GM19099 (cell line): Measurements from ENCODE around the gene HIRA.

Experiments
- POLR2A ChIP-seq: IDR thresholded peaks from 3 replicates; pipeline ENCODE4 v1.6.1; 2011; ENCODE audit warnings: low read depth; ENCODE audit not compliant: insufficient read length; ENCODE audit errors: extremely low read depth

Gene HIRA

DNA sequence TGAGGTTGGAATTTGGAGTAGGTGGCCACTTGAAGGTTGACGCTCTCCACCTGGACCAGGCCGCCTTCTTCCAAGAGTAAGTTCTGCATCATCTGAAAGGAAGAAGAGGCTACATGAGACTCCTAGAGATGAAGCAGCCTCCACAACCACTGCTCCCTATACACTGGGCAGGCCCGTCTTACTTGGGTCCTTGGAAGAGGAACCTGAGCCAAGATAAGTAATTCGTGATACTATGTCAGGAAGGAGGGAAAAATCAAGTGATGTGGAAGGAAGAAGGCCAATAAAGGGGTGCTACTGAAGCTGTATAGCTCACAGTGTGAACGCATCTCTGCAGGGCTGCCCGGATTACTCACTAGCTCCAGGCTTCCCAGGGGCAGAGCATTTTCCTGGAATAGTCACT, 36.4 kb upstream of the HIRA start:
- no peak for TF ChIP-seq POLR2A

DNA sequence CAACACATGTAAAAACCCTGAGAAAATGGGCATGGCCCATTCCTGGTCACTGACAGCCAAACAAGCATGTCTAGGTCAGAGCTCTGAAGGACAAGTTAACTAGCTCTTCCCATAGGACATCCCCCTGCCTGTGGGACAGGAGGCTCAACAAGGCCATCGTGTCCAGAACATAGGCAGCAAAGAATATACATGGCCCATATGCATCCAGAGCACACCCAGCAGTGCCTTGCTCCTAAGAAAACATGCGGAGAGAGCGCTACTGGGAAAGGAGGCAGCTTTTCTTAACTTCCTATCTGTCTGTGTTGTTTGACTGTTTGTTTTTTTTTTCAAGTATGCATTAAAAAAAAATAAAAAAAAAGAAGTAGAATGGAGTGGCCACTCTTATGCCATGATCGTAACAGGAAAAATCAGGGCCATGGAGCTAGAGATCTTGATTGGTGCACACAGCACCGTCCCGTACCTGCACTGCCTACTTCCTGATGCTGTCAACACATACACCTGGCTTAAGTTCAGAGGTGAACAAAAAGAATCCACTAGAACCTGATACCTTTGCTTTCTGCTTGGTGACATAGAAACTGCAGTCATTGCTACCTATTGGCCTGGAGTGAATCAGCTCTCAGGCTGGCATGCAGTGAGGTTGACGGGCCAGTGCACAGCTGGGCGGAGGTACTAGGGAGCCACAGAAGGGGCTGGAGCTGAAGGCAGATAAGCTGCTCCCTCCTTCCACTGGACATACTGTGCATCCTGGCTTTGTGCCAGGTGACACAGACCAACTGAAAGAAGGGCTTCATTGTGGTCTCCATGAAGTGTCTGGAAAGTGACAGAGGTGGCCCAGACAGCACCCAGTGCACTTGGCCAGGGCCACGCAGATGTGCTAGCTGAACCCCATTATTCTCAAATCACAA, 35.6 kb upstream of the HIRA start:
- no peak for TF ChIP-seq POLR2A

DNA sequence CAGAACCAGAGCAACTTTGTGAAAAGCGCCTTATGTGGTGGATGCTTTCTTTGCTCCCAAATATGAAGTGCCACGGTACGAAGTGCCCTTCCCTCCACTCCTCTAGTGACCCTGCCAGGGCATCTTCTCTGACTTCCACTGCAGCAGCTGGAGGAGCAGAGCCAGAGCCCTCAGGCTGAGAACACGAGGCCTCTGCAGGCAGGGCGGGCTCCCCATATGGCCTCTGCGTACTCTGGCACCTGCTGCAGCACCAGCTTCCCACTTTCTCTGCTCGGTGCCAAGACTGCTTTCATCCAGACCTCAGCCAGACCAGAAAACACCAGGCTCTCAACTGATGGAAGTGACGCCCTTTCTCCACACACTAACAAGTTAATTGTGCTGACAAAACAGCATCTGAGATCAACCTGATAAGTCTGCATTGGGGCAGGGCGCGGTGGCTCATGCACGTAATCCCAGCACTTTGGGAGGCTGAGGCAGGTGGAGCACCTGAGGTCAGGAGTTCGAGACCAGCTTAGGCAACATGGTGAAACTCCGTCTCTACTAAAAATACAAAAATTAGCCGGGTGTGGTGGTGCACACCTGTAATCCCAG, 34.7 kb upstream of the HIRA start:
- TF ChIP-seq POLR2A, result no peak

DNA sequence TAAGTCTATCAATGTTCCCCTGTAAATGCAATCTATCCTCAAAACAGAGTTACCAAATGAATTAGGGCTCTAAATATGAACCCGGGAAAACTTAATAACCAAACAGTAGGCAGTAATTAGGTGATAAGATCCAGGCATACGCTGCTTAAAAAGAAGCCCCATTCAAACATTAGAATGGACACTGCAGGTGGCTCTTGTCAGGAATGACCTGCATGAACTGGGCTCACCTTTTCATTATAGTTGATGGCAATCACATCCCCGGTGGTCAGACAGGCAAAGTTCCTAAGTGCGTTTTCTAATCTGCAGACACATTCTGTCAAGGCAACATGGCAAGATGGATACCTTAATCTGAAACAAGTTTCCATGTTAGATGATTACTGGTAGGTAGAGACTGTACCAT, 33.4 kb upstream of the HIRA start:
- TF ChIP-seq POLR2A, result no peak

DNA sequence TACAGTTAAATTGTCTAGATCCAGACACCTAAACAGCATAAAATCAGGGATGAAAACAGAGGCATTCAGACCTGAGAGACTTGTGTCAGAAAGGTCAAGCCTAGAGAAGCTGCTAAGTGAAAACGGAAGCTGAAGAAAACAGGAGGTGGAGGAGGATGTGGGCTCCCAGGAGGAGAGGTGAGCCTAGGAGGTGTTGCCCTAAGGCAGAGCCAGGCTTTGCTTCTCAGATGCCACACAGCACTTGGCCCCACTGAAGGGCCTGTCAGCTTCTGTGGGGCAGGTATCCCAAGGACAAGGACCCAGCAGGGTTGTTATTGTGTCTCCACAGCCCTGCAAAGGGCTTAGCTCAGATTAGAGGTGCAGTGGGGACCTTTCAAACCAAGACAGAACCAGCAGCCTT, 33.0 kb upstream of the HIRA start:
- TF ChIP-seq POLR2A, result no peak

DNA sequence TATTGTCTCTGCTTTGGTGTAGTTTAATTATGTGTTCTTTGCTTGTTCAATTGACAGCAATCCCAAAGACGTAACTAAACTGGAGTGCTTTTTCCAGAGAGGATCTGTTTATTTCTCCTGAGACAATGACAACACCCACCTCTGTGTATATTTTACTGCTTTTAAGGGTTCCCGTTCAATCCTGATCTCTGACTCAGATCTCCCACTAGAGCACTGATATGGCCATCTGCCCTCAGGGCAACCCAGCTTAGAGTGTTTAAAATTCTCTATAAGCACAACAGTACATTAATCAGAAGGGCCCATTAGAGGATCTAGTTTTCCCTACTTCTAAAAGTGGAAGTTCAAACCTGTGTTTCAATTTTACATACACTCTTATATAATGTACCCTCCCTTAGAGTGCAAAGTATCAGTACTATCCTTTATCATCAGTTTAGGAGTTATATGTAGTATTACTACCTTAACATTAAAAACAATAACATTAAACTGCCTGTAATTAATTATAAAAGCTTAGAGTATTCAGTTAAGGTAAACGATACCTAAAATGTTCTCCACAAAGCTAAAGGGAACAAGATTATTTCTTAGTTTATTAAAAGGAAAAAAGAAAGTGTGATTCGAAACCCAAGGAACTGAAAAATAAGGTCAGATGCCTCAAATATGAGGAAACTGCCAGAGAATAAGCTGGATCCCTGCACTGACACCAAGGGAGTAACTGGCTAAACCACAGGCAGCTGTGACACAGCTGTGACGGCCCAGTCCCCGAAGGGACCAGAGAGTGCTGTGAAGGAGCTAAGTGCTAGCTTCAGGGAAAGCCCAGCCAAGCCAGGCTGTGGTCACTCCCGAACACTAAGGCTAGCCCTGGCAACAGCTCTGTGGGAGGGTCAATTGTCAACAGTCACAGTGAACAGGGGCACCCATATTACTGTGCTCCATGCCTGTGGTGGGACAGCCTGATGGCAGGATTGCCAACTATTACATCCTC, 32.2 kb upstream of the HIRA start:
- TF ChIP-seq POLR2A, result no peak

DNA sequence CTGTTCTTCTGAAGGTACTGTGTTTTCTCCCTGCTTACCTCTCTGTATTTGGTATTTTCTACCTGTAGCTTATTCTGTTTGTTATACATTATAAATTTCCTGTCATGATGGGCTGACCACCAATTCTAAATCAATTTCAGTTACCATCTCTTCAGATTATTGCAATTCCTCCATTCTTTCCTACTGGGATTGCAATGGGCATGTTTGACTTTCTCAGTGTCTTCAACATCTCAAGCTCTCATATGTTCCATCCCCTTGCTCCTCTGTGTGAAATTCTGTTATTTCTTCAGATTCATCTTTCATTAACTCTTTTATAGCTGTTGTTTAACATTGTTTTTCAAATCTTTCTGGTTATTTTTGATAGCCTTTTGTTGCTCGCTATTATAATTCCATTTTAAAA, 31.5 kb upstream of the HIRA start:
- TF ChIP-seq POLR2A, result no peak

DNA sequence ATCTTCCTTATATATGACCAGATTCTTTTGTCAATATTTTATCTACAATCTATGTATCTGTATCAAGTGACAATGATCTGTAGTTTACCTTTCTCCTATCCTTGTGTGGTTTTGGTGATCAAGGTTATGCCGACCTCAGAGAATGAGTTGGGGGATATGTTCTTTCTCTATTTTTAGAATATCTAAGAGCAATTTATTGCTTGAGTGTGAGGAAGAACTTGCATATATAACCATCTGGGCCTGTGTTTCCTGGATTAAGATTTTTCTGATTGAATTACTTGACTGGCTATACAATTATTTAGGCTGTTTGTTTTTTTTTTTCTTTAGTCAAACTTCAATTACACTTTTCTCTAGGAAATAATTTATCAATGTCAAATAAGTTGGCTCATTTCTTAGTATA, 30.0 kb upstream of the HIRA start:
- no peak for TF ChIP-seq POLR2A

DNA sequence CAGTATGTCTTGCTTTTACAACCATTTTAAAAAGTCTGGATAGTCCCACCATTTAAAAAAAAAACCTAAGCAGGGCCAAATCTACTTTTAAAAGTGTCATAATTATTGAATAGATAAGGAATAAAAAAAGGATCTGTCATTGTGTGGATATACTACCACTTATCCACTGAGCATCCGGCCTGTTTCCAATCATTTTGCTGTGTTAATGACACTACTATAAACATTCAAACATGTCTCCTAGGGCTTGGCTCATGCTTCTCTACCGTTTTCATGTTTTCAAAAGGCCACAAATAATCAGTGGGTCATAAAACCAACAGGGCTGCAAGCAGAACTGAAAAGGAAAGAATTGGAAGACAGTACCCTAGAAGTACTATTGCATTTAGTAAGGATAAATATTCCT, 28.5 kb upstream of the HIRA start:
- no peak for TF ChIP-seq POLR2A

DNA sequence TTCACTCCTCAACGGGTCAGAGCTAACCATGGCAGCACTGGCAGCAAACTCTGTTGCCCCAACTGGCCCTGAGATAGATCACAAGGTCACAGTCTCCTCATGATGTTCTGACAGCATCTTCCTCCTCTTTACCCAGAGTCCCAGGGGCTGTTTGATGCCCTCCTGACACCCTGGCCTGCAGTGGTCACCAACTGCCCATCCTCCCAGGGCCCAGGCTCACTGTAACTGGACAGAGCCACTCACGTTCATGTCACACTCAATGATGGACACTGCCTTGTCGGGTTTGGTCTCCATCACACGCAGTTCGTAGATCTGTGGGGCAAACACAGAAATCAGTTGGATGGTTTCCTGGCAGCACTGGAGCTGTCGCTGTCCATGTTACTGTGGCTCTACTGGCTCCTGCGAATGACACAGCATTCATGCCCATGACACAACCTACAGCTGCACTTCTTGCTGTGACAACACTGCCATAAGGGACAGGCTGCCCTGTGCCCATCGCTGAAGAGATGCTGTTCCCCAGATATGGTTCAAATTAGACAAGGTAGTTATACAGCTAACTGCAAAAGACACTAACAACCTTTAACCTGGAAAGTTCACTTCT, 26.4 kb upstream of the HIRA start:
- TF ChIP-seq POLR2A, result no peak

DNA sequence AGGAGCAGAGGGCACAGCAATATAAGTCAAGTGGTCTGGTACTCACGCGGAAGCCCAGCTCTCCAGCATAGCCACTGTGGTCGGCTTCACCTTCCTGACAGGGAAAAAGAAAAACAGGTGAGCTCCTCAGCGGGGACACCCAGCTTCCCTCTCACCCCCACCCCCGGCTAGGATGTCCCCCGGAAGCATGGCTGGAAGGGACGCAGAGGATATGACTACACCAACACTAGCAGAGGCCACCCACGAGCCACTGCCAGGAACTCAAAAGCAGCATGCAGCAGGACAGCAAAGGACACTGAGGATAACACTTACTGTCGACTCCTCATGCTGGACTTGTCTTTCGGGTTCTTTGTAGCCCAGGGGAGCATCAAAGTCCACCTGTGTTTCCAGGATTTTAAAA, 25.0 kb upstream of the HIRA start:
- no peak for TF ChIP-seq POLR2A

DNA sequence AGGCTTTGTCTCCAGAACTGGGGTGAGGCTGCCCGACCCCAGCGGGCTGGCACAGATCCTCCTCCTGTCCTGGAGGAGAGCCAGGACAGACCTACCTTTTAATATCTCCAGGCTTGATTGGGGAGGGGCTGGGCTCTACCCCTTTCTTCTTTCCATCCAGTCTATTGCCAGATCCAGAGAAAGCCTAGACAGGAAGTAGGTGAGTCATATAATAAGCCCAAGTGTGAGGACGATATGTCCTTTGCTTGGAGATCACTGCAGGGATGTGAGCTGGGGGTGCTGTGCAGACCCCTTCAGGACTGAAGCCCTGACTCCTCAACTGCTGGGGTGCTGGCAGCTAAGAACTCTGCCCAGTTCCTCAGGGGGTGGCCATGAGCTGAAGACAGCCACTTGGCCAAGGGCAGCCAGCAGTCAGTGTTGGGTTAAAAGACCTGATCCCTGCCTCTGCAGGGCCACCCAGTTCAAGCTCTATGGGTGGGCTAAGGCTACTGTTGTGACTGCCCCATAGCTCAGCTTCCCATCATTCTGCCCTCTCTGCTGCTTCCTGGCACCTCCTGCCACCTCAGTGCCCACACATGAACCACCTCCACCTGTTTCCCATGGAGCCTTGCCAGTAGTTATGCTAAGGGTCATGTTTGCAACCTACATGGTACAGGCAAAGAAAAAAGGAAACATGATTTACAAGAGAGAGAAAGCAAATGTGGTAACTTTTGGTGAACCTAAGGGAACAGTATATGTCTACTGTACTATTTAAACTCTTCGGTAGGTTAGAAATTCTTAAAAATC, 24.2 kb upstream of the HIRA start:
- no peak for TF ChIP-seq POLR2A

DNA sequence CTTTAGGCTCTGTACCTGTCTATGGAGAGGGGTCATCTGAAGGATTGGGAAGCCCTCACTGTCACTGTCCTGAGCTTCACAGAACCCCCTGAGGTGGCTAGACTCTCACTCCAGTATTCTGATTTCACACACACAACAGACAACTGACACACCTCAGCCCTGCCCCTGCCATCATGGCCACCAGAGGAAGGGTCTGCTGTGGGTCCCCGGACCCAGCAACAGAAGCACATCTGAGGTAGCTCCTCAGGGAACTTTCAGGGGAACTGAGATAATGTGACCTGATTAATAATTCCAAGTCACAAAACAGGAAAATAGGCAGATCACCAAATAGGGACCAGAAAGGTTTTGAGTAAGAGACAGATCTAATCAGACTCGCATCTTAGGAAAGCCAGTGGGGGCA, 23.5 kb upstream of the HIRA start:
- TF ChIP-seq POLR2A, result no peak

DNA sequence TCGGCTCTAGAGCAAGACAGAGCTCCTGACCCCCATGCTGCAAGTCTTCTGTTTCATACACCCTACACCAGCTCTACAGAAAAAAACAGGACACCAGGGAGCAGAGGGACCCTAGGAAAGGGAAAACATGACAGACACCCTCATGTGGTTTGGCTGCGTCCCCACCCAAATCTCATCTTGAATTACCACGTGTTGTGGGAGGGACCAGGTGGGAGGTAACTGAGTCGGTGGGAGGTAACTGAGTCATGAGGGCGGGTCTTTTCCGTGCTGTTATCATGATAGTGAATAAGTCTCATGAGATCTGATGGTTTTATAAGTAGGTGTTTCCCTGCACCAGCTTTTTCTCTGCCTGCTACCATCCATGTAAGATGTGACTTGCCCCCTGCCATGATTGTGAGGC, 22.6 kb upstream of the HIRA start:
- TF ChIP-seq POLR2A, result no peak

DNA sequence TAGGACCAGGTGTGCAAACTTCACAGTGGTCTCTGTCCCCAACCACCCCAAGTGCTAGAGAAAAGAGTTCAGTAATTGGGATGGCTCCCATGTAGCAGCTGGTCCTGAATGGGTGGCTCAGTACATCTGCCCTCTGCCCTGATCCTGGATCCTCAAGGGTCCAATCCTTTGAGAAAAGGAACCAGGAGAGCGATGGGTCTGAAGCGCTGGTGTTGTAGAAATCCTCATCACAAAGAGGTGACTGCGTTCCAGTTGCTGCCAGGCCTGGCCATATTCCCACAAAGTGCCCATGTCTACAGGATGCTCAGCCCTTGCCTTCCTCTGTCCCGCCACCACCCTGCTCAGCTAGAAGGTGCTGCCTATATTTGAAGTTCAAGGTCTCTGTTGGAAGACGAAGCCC, 22.2 kb upstream of the HIRA start:
- TF ChIP-seq POLR2A, result no peak

DNA sequence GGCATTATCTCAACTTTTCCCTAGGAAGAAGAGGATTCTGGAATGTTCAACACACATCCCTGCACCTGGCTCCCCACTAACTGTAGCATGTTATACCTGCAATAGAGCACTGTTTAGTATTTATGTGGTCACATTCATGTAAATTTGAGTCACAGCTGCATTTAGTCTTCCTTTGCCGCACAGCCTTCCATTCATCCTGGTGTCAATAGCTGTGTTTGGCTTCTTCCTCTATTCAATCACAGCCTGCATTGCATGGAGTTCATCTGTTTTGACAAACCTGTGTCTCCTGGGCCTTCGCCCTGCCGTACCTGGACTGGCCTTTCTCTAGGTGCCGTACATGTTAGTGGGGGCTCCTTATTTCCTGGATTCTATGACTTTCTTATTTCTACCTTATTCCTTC, 20.0 kb upstream of the HIRA start:
- TF ChIP-seq POLR2A, result no peak
